HG03558 (cell line): ENCODE results near the gene RXYLT1.
"Not testable (repeated sequence)": the region's sequence is repeated elsewhere in the genome, so short reads cannot be mapped to it uniquely, and the experiment has no call there.

ENCODE experiments used
- ATAC-seq: cut with Tn5 transposase; IDR thresholded peaks from one replicate; pipeline ENCODE4 v1.9.1; 2021; ENCODE audit warnings: moderate number of reproducible peaks; ENCODE audit not compliant: unreplicated experiment; ENCODE audit errors: extremely low read depth

The RXYLT1 gene, protein sequence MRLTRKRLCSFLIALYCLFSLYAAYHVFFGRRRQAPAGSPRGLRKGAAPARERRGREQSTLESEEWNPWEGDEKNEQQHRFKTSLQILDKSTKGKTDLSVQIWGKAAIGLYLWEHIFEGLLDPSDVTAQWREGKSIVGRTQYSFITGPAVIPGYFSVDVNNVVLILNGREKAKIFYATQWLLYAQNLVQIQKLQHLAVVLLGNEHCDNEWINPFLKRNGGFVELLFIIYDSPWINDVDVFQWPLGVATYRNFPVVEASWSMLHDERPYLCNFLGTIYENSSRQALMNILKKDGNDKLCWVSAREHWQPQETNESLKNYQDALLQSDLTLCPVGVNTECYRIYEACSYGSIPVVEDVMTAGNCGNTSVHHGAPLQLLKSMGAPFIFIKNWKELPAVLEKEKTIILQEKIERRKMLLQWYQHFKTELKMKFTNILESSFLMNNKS

DNA sequence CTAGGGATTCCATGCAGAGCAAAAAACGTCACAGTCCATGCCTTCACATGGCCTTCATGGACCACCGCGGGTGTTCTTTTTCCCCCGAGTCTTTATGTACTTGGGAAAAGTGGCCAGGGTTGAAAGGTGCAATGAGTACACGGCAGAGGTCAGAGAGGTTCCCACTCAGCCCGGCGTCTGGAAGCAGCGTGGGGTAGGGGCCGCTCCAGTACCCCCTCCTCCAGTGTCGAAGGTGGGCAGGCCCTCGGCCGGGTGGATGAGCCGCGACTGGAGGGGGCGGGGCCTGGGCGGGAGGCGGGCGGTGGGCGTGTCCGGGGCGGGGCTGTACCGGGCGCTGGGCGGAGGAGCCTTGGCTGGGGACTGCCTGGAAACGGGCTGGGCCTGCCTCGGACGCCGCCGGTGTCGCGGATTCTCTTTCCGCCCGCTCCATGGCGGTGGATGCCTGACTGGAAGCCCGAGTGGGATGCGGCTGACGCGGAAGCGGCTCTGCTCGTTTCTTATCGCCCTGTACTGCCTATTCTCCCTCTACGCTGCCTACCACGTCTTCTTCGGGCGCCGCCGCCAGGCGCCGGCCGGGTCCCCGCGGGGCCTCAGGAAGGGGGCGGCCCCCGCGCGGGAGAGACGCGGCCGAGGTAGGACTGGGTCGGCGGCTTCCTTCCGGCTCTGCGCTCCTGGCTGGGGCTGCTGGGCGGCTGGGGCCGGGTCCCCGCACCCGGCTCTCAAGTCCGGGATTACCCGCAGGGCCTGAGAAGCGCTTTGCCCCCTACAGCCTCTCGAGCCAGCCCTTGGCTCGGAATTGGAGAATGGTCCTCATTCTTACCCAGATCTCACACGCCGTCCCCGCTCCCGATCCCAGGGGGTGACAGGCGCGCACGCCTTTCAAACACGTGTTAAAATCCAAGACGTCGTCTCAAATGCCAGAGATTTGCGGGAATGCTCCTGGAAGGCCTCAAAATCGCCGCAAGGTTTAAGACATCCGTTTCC, at the start of gene RXYLT1:
TSS of gene RXYLT1 (plus strand) at position 412 of the 984 bp plus-strand sequence. CDS start at position 464, 52 bp downstream.
- peak; percentile 83 for ATAC-seq

DNA sequence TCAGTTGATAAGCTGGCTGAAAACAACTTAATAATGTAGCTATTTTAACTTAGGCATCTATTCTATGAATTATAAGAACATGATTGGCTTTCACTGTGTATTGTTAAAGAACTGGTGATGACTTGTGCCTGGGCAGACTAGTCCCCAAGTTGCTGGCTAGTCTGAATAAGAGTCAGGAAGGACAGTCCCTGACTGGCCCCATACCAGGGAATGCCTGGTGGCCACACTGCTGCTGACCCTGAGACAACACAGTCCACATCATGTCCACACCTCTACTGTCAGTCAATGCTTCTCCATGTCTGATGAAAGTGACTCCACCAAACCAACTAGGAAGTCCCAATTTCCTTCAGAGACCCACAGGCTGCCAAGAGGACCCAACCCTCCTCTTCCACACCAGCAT, 46.9 kb upstream of the RXYLT1 start:
- not testable (repeated sequence) for ATAC-seq

DNA sequence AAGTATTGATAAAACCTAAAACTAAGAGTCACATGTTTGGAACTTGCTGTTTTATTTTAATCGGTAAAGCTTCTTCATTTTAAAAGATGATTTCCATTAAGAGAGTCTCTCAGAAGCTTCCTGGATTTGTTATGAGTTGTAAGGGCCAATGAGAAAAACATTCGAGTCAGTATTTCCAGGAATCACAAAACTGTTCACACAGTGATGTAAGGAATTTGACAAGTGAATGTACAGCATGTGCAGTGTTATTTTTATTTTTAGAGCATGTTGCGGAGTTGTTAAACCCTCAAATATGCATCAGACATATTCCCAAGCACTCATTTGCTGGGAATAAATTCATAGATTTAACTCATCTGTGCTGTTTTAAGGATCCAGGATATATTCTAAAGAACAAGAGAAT, 46.1 kb upstream of the RXYLT1 start:
- ATAC-seq: not testable (repeated sequence)

DNA sequence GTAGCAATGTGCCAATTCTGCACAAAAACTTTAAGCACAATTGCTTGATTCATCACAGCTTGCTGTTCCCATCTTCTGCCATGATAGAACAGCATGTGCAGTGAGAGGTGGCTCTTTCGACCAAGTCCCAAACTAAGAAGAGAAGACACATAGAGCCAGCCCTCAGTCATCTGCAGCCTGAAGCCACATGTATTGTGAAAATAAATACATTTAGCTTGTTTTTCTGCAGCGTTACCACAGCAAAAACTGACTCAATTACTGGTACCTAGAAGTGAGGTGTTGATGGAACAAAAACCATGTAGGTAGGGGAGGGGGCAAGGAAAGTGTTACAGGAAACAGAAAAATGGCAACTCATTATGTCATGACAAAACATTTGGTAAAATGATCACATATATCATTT, 39.2 kb upstream of the RXYLT1 start:
- not testable (repeated sequence) for ATAC-seq

DNA sequence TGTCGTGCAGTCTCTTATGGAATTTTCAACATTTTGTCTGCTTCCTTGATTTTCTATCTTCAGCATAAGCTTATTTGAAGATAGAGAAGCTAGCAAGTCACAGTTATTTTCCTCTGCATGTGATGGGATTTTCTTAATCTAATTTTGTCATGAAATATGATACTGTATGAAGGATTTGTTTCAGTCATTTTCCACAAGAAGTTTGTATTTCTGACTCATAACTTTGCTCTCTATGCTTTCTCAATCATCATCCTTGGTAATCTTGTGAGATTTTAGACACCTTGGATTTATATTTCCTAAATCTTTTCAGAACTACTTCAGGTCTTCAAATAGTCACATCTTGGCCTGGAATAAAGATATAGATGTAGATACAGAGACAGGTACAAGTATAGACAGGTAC, 38.3 kb upstream of the RXYLT1 start:
- ATAC-seq: not testable (repeated sequence)

DNA sequence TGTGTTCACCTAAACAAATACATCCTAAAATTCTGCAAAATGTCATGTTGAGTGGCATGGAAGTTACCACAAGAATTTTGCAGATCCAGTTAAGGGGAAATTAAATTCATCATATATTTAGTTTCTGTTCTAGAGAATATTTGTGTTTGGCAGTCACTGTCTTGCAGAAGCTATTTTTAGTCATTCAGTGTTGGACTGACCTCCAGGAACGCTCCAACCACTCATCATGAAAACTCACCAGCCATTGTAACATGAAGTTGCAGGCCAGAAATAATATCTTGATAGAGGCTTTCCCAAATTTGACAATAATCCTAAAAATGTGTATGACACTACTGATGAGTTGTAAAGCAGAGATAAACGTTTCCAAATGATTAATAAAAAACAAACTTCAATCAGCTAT, 35.6 kb upstream of the RXYLT1 start:
- not testable (repeated sequence) for ATAC-seq

DNA sequence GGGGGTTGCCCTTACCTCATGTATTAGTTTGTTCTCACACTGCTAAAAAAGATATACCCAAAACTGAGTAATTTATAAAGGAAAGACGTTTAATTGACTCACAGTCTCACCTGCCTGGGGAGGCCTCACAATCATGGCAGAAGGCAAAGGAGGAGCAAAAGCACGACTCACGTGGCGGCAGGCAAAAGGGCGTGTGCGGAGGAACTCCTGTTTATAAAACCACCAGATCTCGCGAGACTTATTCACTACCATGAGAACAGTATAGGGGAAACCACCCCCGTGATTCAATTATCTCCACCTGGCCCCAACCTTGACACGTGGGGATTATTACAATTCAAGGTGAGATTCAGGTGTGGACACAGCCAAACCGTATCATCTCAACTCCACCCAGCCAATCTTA, 33.2 kb upstream of the RXYLT1 start:
- not testable (repeated sequence) for ATAC-seq

DNA sequence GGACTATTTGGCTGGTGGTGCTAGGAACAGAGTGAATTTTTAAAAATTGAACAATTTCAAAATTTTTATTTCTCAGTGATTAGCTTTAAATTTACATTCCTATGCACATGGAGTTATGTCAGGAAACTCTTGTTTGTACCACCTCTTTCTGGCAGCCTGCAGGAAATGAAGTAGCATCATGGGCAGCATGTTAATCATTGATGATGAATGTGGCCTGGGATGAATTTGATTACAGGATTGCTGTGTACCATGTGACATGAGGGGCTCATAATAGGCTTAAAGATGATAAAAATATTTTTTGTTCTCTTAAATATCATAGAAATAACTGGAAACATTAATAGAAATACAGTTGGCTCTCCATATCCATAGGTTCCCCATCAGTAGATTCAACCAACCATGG, 32.6 kb upstream of the RXYLT1 start:
- not testable (repeated sequence) for ATAC-seq

DNA sequence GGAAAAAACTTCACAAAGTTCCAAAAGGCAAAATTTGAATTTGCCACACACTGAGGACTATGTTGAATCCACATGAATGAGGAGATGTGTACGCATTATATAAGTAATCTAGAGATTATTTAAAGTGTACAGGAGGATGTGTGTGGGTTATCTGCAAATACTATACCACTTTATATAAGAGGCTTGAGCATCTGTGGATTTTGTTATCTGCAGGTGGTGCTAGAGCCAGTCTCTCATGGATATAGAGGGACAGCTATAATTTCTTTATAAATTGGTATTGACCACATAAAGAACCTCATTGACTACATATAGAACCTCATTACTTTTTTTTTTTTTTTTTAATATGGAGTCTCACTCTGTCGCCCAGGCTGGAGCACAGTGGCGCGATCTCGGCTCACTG, 32.2 kb upstream of the RXYLT1 start:
- no peak for ATAC-seq

DNA sequence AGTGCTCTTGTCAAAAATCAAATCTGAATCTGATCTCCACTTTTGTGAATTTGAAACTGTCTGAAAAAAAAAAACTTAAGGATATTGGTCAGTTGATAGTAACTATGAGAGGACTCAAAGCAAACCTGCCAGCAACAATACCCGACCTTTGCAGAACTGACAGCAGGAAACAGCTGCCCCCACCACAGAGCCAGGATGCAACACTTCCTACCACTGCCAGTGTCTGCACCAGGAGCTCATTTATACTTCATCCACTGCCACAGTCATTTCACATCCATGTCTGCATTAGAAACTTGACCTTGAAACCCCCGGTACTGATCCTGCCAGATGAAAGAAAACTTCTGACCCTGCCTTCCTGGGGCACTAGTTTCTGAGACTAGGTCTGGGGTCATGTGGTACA, 27.4 kb upstream of the RXYLT1 start:
- no peak for ATAC-seq

DNA sequence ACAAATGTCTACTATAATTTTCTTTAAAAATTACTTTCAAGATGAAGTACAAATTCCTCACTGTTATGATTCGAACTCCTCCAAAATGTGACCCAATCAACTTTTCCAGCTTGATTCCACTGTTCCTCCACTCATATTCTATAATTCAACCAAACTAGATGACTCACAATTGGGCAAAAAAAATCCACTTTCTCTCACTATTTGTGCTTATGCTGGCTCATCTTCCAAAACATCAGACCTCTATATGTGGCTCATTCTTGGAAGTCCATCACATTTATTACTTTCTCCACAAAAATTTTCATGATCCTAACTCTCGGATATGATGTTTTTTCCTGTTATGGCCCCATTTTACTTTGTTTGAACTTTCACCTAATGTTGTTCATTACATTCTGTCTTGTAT, 26.9 kb upstream of the RXYLT1 start:
- no peak for ATAC-seq

DNA sequence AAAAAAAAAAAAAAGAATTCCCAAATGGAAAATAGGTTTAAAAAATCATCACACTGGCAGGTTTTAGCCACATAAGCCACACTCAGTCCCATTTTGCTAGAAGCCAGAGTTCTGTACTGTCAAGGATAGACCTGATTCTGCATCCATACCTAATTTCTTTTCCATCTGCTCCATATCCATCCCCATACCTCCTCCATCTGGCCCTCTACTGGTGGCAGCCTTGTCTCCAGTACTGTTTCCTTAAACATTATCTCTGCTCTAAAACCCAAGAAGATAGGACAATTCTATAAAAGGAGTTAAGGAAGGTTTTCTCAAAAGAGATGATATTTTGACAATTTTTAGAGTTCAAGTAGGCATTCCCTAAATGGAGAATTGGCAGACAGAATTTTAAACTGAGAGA, 26.0 kb upstream of the RXYLT1 start:
- ATAC-seq: no peak

DNA sequence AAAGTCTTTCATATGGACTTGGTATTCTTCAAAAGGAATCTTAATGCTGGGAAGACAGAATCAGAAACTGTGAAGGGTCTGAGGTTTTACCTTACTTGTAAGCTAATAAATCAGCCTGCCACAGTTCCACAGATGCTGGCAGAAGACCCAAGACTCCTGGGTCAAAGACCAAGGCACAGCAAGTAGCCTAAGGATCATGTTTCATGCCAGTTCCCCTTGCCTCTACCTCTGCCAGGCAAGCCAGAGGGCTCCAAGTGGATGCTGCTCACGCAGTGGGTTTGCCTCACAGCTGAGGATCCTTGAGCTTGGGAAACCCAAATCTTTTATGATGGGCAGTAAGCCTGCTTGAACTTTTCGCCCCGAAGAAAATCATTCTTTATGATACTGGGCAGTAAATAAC, 15.2 kb upstream of the RXYLT1 start:
- no peak for ATAC-seq

DNA sequence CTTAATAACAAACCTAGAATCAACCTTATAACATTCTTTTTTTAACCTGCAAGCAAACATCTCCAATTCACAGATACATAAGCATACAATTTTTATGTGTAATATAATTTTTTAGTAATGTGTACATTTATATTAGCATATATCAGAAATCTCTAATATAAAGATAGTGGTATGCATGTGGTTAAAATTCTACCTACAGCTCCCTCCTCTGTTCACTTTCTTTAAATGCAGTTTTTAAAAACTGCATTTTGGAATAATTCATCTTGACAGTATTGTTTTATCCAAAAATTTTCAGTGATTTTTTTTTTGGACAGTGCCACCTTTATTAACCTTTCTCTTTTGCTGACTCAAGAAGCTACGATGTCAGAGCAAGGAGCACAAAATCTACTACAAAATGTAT, 13.2 kb upstream of the RXYLT1 start:
- ATAC-seq: no peak

DNA sequence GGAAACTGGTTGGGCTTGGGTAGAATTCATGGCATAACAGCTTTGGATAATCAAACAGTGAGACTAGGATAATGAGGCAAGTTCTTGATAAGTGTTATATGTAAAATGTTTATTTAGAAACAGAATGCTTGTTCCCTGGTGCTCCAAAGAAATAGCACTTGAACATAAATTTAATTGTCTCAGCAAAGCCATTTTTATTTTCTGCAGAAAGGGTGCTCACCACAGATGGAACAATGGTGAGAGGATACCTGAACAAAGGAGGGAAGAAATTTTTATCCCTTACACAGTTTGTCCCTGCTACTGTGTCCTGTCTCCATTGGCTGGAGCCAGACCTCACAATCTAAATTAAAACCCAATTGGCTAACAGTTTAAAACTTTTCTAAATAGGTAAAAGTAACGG, 9.3 kb upstream of the RXYLT1 start:
- ATAC-seq: no peak

DNA sequence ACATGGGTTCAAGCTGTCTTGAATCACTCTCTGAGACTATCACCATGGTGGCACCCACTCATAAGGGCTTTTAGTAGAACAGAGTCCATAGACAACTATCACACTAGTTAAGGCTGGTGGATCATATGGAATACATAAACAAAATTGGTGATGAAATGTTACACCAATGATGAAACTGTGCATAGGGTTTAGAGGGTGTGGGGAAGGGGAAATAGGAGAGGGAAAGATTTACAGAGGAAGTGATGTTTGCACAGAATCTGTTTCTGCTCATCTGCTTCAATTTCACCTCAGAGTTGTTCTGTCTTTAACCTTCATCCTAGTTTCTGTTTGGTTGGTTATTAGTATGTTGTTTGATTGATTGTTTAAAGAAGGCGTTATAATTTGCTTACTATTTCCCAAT, 2.4 kb upstream of the RXYLT1 start:
- ATAC-seq: no peak

DNA sequence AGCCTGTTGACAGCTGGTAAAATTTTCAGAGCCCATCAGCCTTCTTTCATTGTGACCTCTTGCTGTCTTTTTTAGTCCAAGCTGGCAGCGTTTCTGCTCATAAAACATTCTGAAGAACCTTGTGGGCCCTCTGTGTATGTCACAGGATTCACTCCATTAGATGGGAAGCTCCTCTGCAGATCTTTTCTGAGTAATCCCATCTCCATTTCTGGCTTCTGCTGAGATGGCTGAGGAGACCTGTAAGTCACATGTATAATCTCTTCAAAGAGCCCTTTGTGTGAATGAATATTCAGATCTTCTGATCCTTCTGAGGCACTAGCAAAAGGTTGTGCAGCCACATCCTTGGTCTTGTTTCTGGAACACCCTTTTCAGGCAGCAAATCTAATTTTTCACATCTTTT, 2.8 kb downstream of the RXYLT1 start:
- ATAC-seq: no peak

DNA sequence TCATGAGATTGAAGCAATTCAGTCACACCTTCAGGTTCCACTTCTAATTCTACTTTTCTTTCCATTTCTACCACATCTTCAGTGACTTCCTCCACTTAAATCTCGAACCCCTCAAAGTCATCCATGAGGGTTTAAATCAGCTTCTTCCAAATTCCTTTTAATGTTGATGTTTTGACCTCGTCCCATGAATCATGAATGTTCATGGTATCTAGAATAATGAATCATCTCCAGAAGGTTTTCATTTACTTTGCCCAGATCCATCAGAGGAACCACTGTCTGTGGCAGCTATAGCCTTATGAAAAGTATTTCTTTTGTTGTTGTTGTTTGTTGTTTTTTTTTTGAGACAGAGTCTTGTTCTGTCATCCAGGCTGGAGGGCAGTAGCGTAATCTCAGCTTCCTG, 7.6 kb downstream of the RXYLT1 start:
- no peak for ATAC-seq

DNA sequence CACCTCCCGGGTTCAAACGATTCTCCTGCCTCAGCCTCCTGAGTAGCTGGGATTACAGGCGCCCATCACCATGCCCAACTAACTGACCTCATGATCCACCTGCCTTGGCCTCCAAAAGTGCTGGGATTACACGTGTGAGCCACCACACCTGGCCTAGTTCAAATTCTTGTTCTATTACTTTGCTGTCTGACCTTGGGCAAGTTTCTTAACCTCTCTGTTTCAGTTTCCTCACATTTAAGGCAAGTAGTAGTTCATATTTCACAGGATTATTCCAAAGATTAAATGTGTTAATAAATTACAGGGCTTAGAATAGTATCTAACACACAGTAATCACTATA, 10.9 kb downstream of the RXYLT1 start:
- no peak for ATAC-seq

DNA sequence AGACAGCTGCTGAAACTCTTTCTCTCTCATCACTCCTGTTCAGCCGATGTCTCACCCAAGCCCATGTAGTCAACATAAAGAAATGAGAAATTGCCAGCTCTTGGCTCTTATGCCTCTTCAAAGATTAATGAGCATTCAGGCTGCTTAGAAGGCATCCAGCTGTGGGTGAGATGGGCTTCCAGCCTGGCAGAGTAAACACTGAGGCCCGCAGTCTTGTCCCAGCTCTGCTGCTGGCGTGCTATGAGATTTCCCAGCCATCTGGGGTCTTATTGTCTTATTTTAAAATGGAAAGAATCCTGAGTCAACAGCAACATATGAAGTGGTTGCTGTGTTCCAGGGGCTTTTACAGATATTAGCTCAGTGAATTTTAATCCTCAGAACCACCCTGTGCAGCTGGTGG, 12.6 kb downstream of the RXYLT1 start:
- ATAC-seq: no peak

DNA sequence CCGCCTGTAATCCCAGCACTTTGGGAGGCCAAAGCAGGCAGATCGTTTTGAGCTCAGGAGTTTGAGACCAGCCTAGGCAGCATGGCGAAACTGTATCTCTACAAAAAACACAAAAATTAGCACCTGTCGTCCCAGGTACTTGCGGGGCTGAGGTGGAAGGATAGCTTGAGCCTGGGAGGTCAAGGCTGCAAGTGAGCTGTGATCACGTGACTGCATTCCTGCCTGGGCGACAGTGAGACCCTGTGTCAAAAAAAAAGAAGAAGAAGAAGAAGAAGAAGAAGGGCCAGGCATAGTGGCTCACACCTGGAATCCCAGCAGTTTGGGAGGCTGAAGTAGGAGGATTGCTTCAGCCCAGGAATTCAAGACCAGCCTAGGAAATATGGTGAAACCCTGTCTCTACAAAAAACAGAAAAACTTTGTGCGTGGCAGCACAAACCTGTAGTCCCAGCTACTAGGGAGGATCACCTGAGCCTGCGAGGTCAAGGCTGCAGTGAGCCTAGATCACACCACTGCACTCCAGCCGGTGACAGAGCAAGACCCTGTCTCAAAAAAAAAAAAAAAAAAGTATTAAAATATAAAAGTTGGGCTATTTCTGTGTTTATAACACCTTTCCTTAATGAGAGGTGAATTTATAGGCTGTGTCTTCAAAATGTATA, 15.5 kb downstream of the RXYLT1 start:
- no peak for ATAC-seq
